ENCODE measurements around the gene TRAF7. TPM values are rescaled to one million over a fixed set of nuclear protein-coding genes. Genes with fewer than 3 reads are reported as not detected.

The TRAF7 gene
- total RNA-seq, 2 experiments from 2014 or later = 53.6 to 82.3 TPM

DNA sequence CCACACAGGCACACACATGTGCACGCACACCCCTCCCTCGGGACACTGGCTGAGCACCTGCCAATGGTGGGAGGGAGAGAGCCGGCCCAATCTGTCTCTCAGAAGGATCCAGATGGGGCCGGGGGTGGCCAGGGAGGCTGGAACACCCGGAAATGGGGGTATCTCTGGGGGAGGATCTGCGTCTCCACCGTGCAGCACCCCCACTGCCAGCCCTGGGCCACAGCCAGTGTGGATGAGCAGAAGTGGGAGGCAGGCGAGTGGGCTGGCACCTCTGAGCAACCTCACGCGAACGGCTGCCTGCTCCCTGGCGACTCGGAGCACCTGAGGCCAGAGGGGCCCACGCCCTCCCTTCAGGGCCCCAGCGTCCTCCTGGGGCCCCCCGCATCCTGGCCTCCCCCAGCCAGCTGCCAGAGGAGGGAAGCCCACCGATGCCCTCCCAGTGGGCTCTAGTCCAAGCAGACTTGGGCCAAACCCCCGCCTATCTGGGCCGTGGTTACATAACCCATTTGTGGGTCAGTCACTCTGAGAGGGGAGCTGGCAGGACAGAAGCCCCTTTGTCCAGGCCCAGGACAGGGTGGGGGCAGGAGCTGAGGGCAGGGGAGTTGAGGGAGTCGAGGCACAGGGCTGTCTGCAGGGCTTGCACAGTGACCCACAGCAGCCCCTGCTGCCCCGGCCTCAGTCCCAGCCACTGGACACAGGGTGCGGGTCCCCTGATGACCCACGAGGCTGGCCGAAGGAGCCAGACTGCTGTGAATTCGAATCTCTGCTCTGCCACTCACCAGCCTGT is 35.3 kb downstream of the TRAF7 start:
- ChIA-PET CTCF (ENCODE audit: unreplicated experiment) (no interaction called here), POLR2A (no interaction called here)
- Histone ChIP-seq H3K79me2 (ENCODE audit: insufficient read depth, low read depth, low read length) (no peaks in the 10 kb centered on the region), H3K9me2 (ENCODE audit: insufficient read depth, low read length) (no peaks in the 10 kb centered on the region), H3K27ac (ENCODE audit: low read depth, low read length, poor library complexity, severe bottlenecking) (no peak overlapping the region), H2AFZ (ENCODE audit: low read length) (no peak overlapping the region), H3K4me1 (ENCODE audit: insufficient read depth, low read length, poor library complexity, severe bottlenecking) (no peaks in the 10 kb centered on the region), H4K20me1 (ENCODE audit: insufficient read depth, low read length) (no peaks in the 10 kb centered on the region), H3K36me3 (ENCODE audit: insufficient read depth, low read length) (no peaks in the 10 kb centered on the region), H3K9me3 (ENCODE audit: low read length) (no peaks in the 10 kb centered on the region), H3K4me3 (ENCODE audit: low read depth, low read length, poor library complexity, severe bottlenecking) (no peak overlapping the region), H3K4me2 (ENCODE audit: low read length) (no peak overlapping the region)
- no peak for TF ChIP-seq EZH2phosphoT487 (IDR thresholded peaks at IDR 0.05; ENCODE audit: borderline replicate concordance, low read depth, low read length)
- DNase-seq (ENCODE audit: low spot score) = no peak
- intact Hi-C loops (cut with micrococcal nuclease; ENCODE audit: unreplicated experiment) = no loop called here
- no TSS peak for BruUV-seq (replicated peaks)

DNA sequence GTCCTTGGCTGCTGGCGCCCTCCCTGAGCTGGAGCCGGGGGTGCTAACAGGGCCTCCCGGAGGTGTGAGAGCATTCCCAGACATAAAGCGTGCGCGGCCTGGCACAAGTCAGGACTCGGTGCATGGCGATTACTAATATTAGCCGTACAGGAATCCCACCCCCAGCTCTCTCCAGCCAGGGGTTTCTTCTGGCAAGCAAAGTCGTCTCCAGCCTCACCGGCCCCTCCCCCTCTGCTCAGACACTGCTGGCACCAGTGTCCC is 35.8 kb downstream of the TRAF7 start:
- H3K4me3 ChIP-seq (ENCODE audit: low read depth, low read length, poor library complexity, severe bottlenecking) = no peak overlapping the region
- BruUV-seq (replicated peaks) = no TSS peak
- POLR2A ChIA-PET = no interaction called here
- no peak overlapping the region for H3K27ac ChIP-seq (ENCODE audit: low read depth, low read length, poor library complexity, severe bottlenecking)
- no peak for DNase-seq (ENCODE audit: low spot score)
- H3K9me3 ChIP-seq (ENCODE audit: low read length) = no peaks in the 10 kb centered on the region
- H3K9me2 ChIP-seq (ENCODE audit: insufficient read depth, low read length) = no peaks in the 10 kb centered on the region
- intact Hi-C loops (cut with micrococcal nuclease; ENCODE audit: unreplicated experiment) = no loop called here
- CTCF ChIA-PET (ENCODE audit: unreplicated experiment) = no interaction called here
- H3K4me2 ChIP-seq (ENCODE audit: low read length) = no peak overlapping the region
- H2AFZ ChIP-seq (ENCODE audit: low read length) = no peak overlapping the region
- H4K20me1 ChIP-seq (ENCODE audit: insufficient read depth, low read length) = no peaks in the 10 kb centered on the region
- no peaks in the 10 kb centered on the region for H3K79me2 ChIP-seq (ENCODE audit: insufficient read depth, low read depth, low read length)
- TF ChIP-seq, protein P1, sequence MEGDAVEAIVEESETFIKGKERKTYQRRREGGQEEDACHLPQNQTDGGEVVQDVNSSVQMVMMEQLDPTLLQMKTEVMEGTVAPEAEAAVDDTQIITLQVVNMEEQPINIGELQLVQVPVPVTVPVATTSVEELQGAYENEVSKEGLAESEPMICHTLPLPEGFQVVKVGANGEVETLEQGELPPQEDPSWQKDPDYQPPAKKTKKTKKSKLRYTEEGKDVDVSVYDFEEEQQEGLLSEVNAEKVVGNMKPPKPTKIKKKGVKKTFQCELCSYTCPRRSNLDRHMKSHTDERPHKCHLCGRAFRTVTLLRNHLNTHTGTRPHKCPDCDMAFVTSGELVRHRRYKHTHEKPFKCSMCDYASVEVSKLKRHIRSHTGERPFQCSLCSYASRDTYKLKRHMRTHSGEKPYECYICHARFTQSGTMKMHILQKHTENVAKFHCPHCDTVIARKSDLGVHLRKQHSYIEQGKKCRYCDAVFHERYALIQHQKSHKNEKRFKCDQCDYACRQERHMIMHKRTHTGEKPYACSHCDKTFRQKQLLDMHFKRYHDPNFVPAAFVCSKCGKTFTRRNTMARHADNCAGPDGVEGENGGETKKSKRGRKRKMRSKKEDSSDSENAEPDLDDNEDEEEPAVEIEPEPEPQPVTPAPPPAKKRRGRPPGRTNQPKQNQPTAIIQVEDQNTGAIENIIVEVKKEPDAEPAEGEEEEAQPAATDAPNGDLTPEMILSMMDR (conservative IDR thresholded peaks at IDR 0.05; ENCODE audit: low read length) = no peak
- no peak for TF ChIP-seq EZH2phosphoT487 (IDR thresholded peaks at IDR 0.05; ENCODE audit: borderline replicate concordance, low read depth, low read length)
- no peaks in the 10 kb centered on the region for H3K36me3 ChIP-seq (ENCODE audit: insufficient read depth, low read length)
- no peaks in the 10 kb centered on the region for H3K4me1 ChIP-seq (ENCODE audit: insufficient read depth, low read length, poor library complexity, severe bottlenecking)

DNA sequence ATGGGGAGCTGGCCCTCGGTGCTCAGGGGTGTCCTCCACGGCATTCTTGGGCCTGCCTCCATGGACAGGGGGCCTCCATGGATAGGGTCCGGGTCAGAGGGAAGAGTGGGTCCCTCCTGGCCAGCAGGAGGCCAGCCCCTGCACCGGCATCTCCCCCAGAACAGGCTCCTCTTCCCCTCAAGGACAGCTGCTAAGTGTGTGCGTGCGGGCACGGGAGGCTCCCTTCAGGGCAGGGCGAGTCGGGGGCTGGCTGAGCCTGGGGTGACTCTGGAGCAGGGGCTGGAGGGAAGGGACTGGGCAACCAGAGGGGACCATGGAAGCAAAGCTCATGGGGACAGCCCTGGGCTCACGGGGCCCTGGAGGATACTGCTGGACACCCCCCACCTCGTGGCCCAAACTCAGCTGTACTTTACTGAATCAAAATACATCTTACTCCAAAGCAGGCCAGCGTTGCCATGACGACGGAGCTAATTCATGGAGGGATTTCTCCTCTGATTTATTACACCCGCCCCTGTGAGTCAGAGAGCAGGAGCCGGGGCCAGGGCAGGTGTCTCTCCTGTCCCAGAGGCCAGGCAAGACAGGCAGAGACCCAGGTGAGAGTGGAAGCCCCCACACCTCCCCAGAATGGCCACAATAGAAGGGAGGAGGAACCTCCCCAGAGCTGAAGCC is 38.7 kb downstream of the TRAF7 start:
- no peaks in the 10 kb centered on the region for H4K20me1 ChIP-seq (ENCODE audit: insufficient read depth, low read length)
- no peak for DNase-seq (ENCODE audit: low spot score)
- no peaks in the 10 kb centered on the region for H3K79me2 ChIP-seq (ENCODE audit: insufficient read depth, low read depth, low read length)
- no peak overlapping the region for H2AFZ ChIP-seq (ENCODE audit: low read length)
- H3K4me2 ChIP-seq (ENCODE audit: low read length) = no peak overlapping the region
- TF ChIP-seq EZH2phosphoT487 (IDR thresholded peaks at IDR 0.05; ENCODE audit: borderline replicate concordance, low read depth, low read length) = no peak
- TF ChIP-seq, protein P1 (conservative IDR thresholded peaks at IDR 0.05; ENCODE audit: low read length) = no peak
- intact Hi-C loops (cut with micrococcal nuclease; ENCODE audit: unreplicated experiment) = no loop called here
- H3K4me3 ChIP-seq (ENCODE audit: low read depth, low read length, poor library complexity, severe bottlenecking) = no peak overlapping the region
- no TSS peak for BruUV-seq (replicated peaks)
- ChIA-PET POLR2A (no interaction called here), CTCF (ENCODE audit: unreplicated experiment) (interaction anchor here (0.6 kb wide), 2 partner anchors 13 to 176 kb away, joined by 3 read pairs; no protein-coding TSS in a partner anchor)
- no peaks in the 10 kb centered on the region for H3K36me3 ChIP-seq (ENCODE audit: insufficient read depth, low read length)
- H3K9me2 ChIP-seq (ENCODE audit: insufficient read depth, low read length) = no peaks in the 10 kb centered on the region
- H3K27ac ChIP-seq (ENCODE audit: low read depth, low read length, poor library complexity, severe bottlenecking) = no peak overlapping the region
- H3K9me3 ChIP-seq (ENCODE audit: low read length) = no peaks in the 10 kb centered on the region
- no peaks in the 10 kb centered on the region for H3K4me1 ChIP-seq (ENCODE audit: insufficient read depth, low read length, poor library complexity, severe bottlenecking)
